Activated CD4-positive, alpha-beta T cell treated with anti-CD3 and anti-CD28 coated beads for 36 hours (primary cell): ENCODE data around the gene IGSF22. TPM values are rescaled to one million over a fixed set of nuclear protein-coding genes. Genes with fewer than 3 reads are reported as not detected.

Experiments used
- total RNA-seq, 2 experiments: library from RNA; stranded (reverse); gene quantifications; one replicate each; pipeline ENCODE4 v1.2.3, GENCODE V29; 2021

IGSF22 gene
- total RNA-seq, 2 experiments from 2014 or later: 0.28 to 0.41 TPM

Other genes starting within 250 kb of the IGSF22 start
- gene TSG101, start 199.2 kb downstream of the IGSF22 start, total RNA-seq: 10 to 100 TPM; 39.2 to 85.0 TPM
- gene UEVLD, start 137.5 kb downstream of the IGSF22 start, total RNA-seq: 10 to 100 TPM; 14.3 to 16.0 TPM
- gene MISFA, start 126.4 kb downstream of the IGSF22 start, total RNA-seq: 1 to 10 TPM; 1.3 to 3.0 TPM
- 10 to 100 TPM; 17.8 to 26.4 TPM for gene SPTY2D1, start 91.8 kb downstream of the IGSF22 start, total RNA-seq
- gene TMEM86A, start 27.4 kb downstream of the IGSF22 start, total RNA-seq: under 1 TPM; 0.09 to 0.26 TPM
- gene PTPN5, start 65.6 kb upstream of the IGSF22 start, total RNA-seq: not detected
- gene MRGPRX1, start 213.2 kb upstream of the IGSF22 start, total RNA-seq: not detected